Thymus (tissue), 11 donors: ENCODE data around the gene CCDC134. TPM values are rescaled to one million over a fixed set of nuclear protein-coding genes. Genes with fewer than 3 reads are reported as not detected.

Source experiments
- DNase-seq, 9 donors: peaks; one replicate each; pipeline ENCODE4 v3.0.0-alpha.2; 2013; ENCODE audit warnings: low spot score in 9 of 9, low read depth in 6 of 9, missing footprints in 1 of 9
- H3K27ac ChIP-seq, 2 donors: one replicate each; pipeline ENCODE4 v1.5.1; 2013; ENCODE audit warnings: control low read depth in 1 of 2, low read depth in 1 of 2, low read length in 1 of 2, mild to moderate bottlenecking in 1 of 2, moderate library complexity in 1 of 2
- H3K27me3 ChIP-seq, 2 donors: one replicate each; pipeline ENCODE4 v1.5.1; 2013; ENCODE audit warnings: low read length in 1 of 2; ENCODE audit not compliant: control insufficient read depth in 2 of 2, insufficient read depth in 1 of 2
- H3K36me3 ChIP-seq, 2 donors: one replicate each; pipeline ENCODE4 v1.5.1; 2013; ENCODE audit warnings: low read length in 1 of 2, mild to moderate bottlenecking in 1 of 2, moderate library complexity in 1 of 2; ENCODE audit not compliant: control insufficient read depth in 2 of 2, insufficient read depth in 2 of 2
- H3K4me1 ChIP-seq, 2 donors: one replicate each; pipeline ENCODE4 v1.5.1; 2013; ENCODE audit warnings: low read length in 2 of 2; ENCODE audit not compliant: control insufficient read depth in 2 of 2, insufficient read depth in 2 of 2
- H3K4me3 ChIP-seq, 2 donors: one replicate each; pipeline ENCODE4 v1.5.1; 2013; ENCODE audit warnings: low read length in 2 of 2, control low read depth in 1 of 2, mild to moderate bottlenecking in 1 of 2
- H3K9me3 ChIP-seq, 2 donors: one replicate each; pipeline ENCODE4 v1.5.1; 2013; ENCODE audit warnings: low read length in 1 of 2, mild to moderate bottlenecking in 1 of 2; ENCODE audit not compliant: control insufficient read depth in 2 of 2, insufficient read depth in 1 of 2
- WGBS: extraction: QIAGEN DNeasy Blood & Tissue Kit; methylation state at CpG from one replicate; pipeline ENCODE4 v1.1.7; 2013; 5-methylcytosine and 5-hydroxymethylcytosine counted together
- polyA plus RNA-seq: library from polyadenylated mRNA; stranded (reverse); fragments of 200-250 nt; gene quantifications from one replicate; pipeline ENCODE4 v1.2.3, GENCODE V29; 2013
- total RNA-seq: library from RNA; stranded (reverse); fragments of 120-200 nt; gene quantifications from one replicate; pipeline ENCODE4 v1.2.4, GENCODE V29; 2013
- donor health status: healthy.

Gene CCDC134
- total and polyA plus RNA-seq, 2 donors, result 1.6 to 14.4 TPM

DNA sequence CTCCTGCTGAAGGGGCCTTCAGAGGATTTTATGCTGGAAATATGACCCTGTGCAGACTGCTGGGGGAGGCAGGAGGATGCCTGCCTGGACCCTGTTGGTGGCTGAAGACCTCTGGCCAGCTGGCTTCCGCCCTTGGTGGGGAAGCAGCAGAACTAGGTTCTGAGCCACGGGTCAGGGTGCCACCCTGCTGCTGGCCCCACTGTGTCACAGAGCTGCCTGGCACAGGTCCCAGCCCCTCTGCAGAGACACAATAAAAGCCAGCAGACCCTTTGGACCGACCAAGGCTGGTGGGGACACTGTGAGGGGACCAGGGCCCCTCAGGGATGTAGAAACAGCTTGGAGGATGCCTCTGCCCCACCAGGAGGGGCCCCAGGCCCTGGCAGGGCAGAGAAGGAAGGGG lies 25.5 kb downstream of the CCDC134 start:
- H3K9me3 ChIP-seq, result peaks cover 0 to 5% of the 10 kb centered on the region in 2 donors
- no peak overlapping the region for H3K27ac ChIP-seq
- H3K4me1 ChIP-seq, result peaks cover 0 to under 1% of the 10 kb centered on the region in 2 donors
- 96% methylated on average over 3 of the region's 3 CpGs for WGBS
- no peaks in the 10 kb centered on the region for H3K27me3 ChIP-seq
- DNase-seq, result no peak
- H3K36me3 ChIP-seq, result peaks cover 14 to 32% of the 10 kb centered on the region in 2 donors
- no peak overlapping the region for H3K4me3 ChIP-seq

DNA sequence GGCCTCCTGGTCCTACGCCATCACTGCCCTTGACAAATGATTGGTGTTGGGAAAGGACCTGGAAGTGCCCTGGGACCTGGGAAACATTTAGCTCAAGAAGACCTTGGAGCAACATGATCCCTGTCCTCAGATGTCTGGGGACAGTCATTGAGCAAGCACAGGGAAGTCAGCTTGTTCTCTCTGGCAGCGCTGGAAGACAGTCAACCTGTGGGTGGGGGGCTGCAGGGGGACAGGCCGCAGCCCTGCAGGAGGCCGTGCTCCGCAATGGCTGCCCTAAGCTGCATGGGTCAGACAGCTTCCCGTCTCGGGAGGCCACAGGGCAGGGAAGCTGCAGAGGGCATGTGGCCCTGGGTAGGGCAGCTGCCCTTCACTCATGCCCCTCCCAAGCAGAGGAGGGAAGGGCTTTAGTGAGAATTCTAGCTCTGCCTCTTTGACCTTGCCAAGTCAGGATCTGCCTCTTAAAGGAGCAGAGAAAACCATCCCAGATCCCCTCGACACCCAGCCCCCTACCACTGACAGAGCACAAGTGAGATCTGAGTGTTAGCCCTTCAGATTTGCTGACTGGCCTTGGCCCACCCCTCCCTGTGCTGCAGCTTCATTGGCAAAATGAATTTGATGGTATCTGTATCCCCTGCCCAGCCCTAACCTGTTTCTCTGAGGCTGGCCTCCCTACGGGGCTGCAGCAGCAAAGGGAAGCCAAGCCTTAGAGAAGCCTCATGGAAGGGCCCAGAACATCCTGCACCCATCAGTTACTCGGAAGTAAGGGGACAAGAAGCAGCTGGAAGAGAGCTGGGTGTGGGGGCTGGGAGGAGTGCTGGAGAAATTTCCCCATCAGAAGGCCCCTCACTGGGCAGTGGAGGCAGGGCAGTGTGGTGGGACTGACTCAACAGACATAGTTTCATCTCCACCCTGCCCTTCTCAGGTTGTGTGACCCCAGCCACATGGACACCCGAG lies 26.2 kb downstream of the CCDC134 start:
- no peak for DNase-seq
- no peak overlapping the region for H3K4me3 ChIP-seq
- 97% methylated on average over 11 of the region's 11 CpGs for WGBS

DNA sequence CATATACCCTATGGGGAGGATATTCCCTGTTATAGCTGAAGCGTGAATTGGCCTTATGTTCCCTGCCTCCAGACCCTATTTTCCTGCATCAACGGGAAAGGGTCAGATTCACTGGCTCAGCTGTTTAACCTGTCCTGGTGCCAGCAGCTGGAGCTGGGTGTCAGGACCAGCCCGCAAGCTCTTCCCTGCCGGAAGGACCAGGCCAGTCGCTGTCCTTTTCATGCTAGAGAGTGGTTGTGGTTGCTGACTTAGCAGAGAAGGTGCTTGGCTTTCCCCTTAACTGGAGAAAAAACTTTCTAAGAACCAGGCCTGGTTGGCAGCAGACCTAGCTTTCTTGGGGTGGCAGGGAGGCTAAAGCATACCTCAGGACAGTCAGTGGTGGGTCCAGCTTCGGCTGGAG lies 27.2 kb downstream of the CCDC134 start:
- no peak for DNase-seq

More for the DNA sequence above, 26.2 kb downstream of the CCDC134 start:
- H3K9me3 ChIP-seq, result peaks cover 0 to 9% of the 10 kb centered on the region in 2 donors
- H3K36me3 ChIP-seq, result peaks cover 14 to 32% of the 10 kb centered on the region in 2 donors
- no peak overlapping the region for H3K27ac ChIP-seq
- H3K27me3 ChIP-seq, result no peaks in the 10 kb centered on the region
- H3K4me1 ChIP-seq, result peaks cover 0 to 7% of the 10 kb centered on the region in 2 donors

DNA sequence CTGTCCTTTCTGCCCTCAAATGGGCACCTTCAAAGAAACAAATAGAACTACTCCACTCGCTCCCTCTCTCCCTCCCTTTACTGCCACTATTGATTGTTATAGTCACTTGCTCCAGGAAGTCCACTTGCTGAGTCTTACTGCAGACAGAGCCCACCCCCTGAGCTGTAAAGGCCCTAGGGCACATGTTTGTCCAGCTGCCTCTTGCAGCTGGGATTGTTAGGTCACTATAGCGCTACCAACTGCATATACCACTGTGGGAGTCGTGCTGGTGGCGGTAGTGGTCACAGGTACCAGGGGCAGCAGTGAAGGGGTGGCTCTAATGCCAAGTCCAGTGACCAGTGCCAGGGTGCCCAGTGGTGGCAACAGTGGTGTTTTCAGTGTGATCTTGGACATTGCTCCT lies 28.0 kb downstream of the CCDC134 start:
- 97% methylated on average over 4 of the region's 4 CpGs for WGBS
- H3K4me1 ChIP-seq, result peaks cover 4 to 14% of the 10 kb centered on the region in 2 donors
- no peak for DNase-seq

More for the DNA sequence above, 27.2 kb downstream of the CCDC134 start:
- H3K9me3 ChIP-seq, result peaks cover 0 to 9% of the 10 kb centered on the region in 2 donors
- no peak overlapping the region for H3K4me3 ChIP-seq
- peaks cover 14 to 25% of the 10 kb centered on the region in 2 donors for H3K36me3 ChIP-seq
- H3K27me3 ChIP-seq, result no peaks in the 10 kb centered on the region
- WGBS, result 98% methylated on average over 6 of the region's 6 CpGs
- no peak overlapping the region for H3K27ac ChIP-seq
- H3K4me1 ChIP-seq, result peaks cover 4 to 14% of the 10 kb centered on the region in 2 donors

DNA sequence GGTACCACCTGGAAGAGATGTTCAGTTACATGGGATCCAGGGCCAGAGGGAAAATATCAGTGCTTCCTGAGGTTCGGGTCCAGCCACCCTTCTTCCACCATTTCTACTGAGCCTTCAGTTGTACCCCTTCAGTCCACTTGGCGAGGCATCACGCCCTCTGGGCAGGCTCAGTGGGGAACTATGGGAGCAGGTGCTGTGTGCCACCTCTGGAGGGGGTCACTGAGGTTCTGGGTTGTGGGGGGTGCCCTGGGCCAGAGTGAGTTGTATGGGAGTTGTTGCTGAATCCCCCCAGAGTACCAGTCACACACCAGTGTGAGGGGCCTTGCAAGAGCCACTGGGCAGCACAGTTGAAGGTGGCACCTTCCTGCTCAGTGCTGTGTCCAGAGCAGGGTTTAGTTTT lies 29.7 kb downstream of the CCDC134 start:
- DNase-seq, result no peak
- 98% methylated on average over 3 of the region's 3 CpGs for WGBS
- H3K36me3 ChIP-seq, result peaks cover 14% of the 10 kb centered on the region in 2 donors
- H3K4me3 ChIP-seq, result no peak overlapping the region
- H3K4me1 ChIP-seq, result peaks cover 14 to 23% of the 10 kb centered on the region in 2 donors
- H3K27me3 ChIP-seq, result no peaks in the 10 kb centered on the region
- peaks cover 0 to 13% of the 10 kb centered on the region in 2 donors for H3K9me3 ChIP-seq
- no peak overlapping the region for H3K27ac ChIP-seq

More for the DNA sequence above, 28.0 kb downstream of the CCDC134 start:
- H3K27ac ChIP-seq, result no peak overlapping the region
- H3K9me3 ChIP-seq, result peaks cover 0 to 9% of the 10 kb centered on the region in 2 donors
- H3K36me3 ChIP-seq, result peaks cover 14 to 22% of the 10 kb centered on the region in 2 donors
- no peak overlapping the region for H3K4me3 ChIP-seq
- no peaks in the 10 kb centered on the region for H3K27me3 ChIP-seq

DNA sequence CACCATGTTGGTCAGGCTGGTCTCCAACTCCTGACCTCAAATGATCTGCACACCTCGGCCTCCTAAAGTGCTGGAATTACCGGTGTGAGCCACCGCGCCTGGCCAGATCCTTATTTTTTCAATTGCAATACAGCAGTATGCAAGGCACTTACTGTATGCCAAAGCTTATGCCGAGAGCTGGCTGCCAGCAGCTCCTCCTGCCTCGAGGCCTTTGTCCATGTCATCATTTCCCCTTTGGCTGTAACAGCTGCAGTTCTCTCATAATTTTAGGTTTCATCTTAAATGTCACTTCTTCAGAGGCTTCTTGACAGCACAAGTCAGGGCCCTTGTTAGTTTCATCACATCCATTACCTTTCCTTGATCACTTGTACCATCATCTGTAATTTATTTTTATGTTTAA lies 30.9 kb downstream of the CCDC134 start:
- H3K9me3 ChIP-seq, result peaks cover 0 to 13% of the 10 kb centered on the region in 2 donors
- peaks cover 11 to 12% of the 10 kb centered on the region in 2 donors for H3K36me3 ChIP-seq
- H3K4me1 ChIP-seq, result peaks cover 14 to 23% of the 10 kb centered on the region in 2 donors
- 75% methylated on average over 6 of the region's 6 CpGs for WGBS
- H3K4me3 ChIP-seq, result no peak overlapping the region
- peak in 3 of 9 donors; percentile 17 to 47 (median 25) for DNase-seq
- peak overlapping the region in 1 of 2 donors; percentile 95 for H3K27ac ChIP-seq
- no peaks in the 10 kb centered on the region for H3K27me3 ChIP-seq

DNA sequence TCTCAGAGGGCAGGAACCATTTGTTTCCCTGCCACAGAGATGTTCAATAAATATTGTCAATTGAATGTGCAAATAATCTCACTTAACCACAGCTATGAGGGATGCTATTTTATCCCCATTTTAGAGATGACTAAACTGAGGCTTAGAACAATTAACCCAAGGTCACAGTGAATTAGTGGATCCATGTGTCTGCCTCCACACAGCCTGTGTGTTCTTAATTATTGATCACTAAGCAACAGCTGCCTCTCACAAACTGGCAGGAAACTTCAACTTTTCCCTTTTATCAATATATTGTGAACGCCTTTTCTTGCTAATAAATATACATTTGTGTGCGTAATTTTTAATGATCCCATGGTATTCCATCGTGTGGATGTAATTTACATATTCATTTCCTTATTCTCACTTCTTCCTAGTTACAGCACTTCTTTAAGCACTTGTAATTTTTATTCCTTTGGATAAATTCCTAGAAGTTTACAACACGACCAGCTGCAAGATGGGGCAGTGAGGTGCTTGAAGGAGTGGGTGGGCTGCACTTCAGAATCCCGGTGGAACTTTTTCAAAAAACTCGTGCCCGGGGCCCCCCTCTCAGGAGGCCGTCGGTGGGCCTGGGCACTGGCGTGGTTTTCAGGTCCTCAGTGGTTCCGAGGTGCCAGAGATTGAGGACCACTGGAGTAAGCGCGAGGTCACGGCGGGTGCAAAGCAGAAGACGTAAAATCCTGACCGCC lies 31.5 kb downstream of the CCDC134 start:
- H3K36me3 ChIP-seq, result peaks cover 7 to 16% of the 10 kb centered on the region in 2 donors
- H3K9me3 ChIP-seq, result peaks cover 0 to 13% of the 10 kb centered on the region in 2 donors
- DNase-seq, result peak in 1 of 9 donors; percentile 17
- H3K4me3 ChIP-seq, result peak overlapping the region; percentile 87 to 91
- H3K27ac ChIP-seq, result peak overlapping the region; percentile 93 to 95
- WGBS, result 13% methylated on average over 17 of the region's 17 CpGs
- peaks cover 14 to 23% of the 10 kb centered on the region in 2 donors for H3K4me1 ChIP-seq
- no peaks in the 10 kb centered on the region for H3K27me3 ChIP-seq

DNA sequence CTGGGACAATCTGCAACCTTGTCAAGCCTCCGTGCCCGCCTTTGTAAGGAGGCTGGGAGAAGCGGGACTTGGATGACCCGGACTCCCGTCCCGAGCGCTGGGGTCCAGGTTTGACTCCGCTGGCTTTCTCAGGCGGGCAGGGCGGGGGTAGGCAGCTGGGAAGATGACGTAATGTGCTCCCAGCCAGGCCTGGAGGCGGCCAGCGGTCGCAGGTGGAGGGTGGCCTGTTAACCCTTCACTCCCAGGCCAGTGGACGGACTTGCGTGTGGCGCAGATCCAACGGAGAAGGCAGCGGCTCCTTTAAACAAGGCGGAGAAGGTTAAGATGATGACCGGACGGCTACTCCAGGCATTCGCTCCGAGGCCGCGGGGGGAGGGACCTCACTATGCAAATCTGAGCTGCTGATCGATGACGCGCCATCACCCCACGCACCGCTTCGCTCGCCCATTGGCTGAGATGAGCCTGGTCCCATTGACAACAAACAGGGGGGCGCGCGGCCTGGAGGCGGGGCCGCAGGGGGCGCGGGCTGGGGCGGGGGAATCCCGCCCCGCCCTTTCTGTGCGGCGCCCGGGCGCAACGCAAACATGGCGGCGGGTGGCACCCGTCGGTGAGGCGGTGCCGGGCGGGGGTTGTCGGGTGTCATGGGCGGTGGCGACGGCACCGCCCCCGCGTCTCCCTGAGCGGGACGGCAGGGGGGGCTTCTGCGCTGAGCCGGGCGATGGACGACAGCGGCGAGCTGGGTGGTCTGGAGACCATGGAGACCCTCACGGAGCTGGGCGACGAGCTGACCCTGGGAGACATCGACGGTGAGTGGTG lies 32.3 kb downstream of the CCDC134 start, which contains the start of gene SREBF2:
SREBF2 (plus strand) TSS at position 553 of the 816 bp plus-strand sequence; CDS start at position 719, 166 bp downstream.
- peak; percentile 86 to 99 (median 96) for DNase-seq

More for the DNA sequence above, 32.3 kb downstream of the CCDC134 start, which contains the start of gene SREBF2:
- H3K27ac ChIP-seq, result peak within 1 kb of the TSS; percentile 93 to 95
- H3K36me3 ChIP-seq, result peaks cover 7 to 18% of the 10 kb centered on the region in 2 donors
- WGBS, result under 1% methylated on average over 75 of the region's 75 CpGs
- peak within 1 kb of the TSS; percentile 87 to 91 for H3K4me3 ChIP-seq
- peaks cover 14 to 23% of the 10 kb centered on the region in 2 donors for H3K4me1 ChIP-seq
- H3K27me3 ChIP-seq, result no peaks in the 10 kb centered on the region
- H3K9me3 ChIP-seq, result peaks cover 0 to 13% of the 10 kb centered on the region in 2 donors
